NCI-H1694 (cell line): ENCODE data around the gene GREM2.

Source experiments
- DNase-seq: peaks from one replicate; lab custom pipeline; 2025; lab: John Stamatoyannopoulos, UW

The GREM2 gene

DNA sequence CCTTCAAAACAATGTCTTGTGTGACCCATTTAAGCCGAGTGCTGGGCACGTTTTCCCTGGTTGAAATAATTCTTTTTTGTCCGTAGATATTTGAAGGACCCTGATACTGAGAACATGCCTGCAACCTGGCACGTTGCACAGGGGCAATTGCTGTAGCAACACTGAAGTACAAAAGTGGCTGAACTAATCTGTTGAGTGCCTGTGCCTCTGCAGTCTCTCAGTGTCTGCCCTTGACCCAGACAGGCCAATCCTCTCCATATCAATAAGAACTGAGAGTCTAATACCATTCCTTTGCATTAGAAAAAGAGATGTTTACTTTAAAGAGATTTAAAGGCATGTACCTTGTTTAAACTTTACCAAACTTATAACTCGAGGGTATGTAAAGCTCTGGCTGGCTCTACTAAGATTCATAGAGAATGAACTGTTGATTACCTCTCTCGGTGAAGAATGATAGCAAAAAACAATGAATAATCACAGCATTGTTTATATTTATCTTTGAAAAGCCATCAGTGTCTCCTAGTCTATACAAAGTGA lies 2.4 kb downstream of the GREM2 start:
- DNase-seq: no peak

DNA sequence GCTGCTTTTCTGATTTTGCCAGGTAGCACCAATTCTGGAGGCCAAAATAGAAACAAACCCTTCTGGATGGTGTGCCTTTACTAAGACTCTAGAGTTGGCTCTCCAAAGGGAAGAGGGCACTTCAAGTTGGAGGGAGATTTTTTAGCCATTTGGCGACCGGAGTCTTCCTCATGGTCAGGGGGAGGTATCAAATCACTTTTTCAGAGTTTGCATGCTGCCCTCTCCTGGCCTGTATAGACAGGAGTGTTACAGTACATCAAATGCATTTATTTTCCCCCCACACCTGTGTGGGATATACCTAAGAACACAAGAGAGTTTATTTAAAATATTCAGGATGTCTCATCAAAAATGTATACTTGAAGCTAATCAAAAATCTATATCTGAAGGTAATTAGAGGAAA lies 3.2 kb downstream of the GREM2 start:
- DNase-seq: no peak

DNA sequence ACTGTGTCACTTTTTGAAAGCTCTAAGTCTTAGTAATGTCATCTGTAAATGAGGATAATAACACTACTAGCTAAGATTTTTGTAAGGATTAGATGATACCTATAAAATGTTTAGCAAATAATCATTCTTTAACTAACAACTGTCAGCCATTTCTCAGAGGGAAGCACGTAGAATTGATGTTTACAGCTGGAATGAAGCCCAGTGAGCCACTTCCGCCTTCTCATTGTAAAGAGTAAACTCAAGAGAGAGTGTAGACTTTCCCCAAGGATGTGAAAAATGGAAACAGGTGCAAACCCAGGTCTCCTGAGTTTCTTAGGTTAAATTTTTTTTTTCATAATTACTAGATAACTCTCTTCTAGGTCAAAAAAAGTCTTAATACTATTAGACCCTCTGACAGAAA lies 4.9 kb downstream of the GREM2 start:
- DNase-seq: no peak

DNA sequence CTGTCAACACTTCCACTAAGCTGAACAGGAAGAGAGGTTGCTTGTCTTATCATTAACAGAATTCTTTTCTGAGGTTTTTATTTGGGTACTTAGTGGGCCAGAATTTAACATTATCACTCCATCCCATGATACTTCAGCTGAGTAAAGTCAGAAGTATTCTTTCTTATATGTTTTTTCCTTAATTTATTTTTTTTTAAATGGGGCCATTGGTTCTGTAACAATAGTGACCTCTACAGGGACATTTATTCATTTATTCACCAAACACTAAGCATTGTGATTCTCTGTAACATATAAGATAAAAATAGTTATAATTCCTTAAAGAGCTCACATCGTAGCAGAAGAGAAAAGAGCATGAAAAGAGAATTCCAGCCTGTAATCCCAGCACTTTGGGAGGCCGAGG lies 9.8 kb downstream of the GREM2 start:
- DNase-seq: no peak

DNA sequence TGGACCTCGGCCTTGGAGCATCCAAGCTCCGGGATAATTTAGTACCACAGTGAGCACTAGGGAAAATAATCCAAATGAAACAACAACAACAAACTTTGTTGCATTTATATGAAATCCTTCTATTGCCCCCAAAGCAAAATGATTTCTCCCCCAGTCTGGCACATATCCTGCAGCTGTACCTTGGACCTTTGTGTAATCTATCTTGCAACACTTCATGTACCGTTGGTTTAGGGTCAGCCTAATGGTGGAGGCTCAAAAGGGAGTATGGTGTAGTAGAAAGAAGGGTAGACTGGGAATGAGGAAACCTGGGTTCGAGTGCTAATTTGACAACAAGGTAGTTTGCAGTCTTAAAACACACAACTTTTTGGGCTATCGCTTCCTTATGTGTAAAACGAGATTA lies 12.1 kb downstream of the GREM2 start:
- DNase-seq: no peak

DNA sequence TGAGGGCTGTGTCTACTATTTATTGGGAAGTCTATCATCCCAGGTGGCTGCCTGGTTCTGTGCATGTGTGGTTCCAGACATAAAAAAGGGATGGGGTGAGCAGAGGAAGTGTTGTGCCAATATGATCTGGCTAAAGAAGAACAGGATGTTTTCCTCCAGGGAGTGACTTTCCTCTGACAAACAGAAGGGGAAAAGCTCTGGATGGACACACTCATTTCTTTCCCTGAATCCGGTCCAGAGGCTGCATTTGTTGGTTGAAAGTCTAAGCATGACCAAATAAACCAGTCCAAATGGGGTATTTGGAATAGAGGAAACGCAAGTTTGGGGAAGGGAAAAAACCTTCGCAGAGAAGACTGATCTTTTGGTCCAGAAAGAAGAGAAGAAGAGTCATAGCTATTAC lies 12.7 kb downstream of the GREM2 start:
- DNase-seq: no peak

DNA sequence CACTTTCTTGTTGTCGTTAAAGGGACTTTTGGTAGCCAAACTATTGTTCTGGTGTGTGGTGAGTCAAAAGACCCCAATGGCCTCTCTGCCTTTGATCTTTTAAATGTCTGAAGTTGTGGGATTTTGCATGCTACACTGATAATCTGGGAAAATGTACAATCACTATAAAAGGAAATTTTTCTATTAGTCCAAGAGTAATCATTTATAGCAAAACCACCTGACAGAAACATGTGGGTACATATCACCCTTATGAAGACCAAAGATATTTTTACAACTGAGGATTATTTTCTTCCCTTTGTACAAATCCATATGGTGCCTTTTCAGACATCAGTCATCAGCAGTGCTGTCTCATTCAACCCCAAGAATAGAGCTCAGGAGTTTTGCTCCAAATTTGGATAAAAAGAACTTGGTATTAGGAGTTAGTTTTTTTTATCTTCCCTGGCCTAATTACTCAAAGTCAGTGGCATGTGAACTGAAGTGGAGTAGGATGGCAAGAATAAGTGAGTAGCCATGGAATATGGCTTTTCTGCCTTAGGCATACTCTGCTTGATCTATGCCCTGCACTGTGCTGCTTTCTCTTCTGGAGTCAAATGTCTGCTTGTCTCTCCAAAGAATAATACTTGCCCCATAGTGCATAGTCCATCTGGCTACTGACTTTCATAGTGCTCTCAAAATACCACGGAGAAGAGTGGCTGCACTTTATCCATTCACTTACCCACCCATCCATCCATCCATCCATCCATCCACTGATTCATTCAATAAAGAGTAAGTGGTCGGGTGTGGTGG lies 13.5 kb downstream of the GREM2 start:
- DNase-seq: no peak

DNA sequence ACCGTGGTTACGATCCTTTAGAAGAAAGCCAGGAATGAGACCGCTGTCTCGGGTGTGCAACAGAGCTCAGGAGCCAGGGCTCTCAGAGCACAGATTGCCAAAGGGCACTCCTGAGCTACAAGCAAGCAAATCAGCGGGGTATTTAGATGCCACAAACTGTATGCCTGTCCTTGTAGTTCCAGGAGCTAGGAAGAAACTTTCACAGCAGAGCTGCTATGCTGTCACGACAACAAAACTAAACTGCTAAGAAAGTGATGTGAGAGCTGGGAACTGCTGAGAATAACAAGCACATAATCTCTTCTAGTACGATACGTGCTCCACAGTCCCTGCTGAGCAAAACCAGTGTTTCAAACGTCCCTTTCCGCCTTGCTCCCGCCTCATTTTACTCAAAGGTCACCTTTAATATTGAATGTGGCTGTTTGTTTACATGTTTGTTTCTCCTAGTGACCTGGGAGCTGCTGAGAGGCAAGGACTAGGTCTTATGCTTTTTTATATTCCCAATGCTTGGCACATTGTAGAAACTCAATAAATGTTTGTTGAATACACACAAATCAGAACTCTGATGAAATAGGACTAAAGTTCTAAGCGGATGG lies 14.7 kb downstream of the GREM2 start:
- no peak for DNase-seq

DNA sequence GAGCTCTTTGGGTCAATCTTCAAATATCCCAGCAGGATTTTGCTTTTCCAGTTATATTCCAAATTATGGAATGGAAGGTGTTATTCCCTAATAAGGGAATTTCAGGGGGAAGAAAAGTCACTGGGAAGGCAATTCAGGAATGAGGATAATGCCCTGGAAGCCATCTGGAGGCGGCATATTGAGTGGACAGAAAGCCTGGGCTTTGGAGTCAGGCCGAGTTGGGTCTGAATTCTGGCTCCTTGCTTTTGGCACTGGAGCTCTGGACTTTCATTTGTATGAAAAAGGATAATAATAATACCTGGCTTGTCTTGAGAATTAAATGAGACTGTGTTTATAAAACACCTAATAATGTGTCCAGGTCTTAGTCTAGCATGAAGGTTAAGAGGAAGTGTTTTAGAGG lies 16.5 kb downstream of the GREM2 start:
- DNase-seq: no peak

DNA sequence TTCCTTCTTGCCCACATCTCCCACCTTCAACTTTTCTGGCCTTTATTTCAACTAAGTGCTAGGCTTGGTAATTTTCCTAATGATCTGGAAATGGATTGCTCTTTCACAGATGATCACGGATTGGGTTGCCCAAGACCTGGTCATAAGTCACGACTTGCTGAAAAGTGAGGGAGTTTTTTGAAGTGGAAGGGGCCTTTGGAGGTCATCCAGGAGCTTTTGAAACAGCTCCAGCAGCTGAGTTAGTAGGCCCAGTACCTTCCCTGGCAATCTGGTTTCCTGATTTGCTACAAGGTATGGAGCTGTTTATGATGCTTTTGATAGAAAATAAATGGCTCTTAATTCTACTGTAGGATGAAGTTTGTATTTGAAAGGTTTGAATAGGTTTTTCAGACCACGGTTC lies 20.4 kb downstream of the GREM2 start:
- no peak for DNase-seq

DNA sequence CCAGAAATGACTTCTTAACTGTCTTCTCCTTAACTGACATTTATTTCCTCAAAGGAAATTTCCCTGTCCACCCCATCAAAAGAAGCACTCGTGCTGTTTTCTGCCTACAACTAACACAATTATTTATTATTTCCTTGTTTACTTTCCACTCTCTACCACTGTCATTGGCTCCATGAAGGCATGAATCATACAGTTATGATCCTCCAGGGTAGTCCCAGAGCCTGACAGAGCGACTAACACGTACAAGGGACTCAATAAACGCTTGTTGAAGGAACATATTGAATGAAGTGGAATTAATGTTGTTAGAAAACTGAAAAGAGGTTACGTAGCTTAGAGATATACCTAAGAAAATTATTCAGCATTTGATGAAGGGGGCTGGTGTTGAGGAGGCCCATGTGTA lies 20.9 kb downstream of the GREM2 start:
- no peak for DNase-seq

DNA sequence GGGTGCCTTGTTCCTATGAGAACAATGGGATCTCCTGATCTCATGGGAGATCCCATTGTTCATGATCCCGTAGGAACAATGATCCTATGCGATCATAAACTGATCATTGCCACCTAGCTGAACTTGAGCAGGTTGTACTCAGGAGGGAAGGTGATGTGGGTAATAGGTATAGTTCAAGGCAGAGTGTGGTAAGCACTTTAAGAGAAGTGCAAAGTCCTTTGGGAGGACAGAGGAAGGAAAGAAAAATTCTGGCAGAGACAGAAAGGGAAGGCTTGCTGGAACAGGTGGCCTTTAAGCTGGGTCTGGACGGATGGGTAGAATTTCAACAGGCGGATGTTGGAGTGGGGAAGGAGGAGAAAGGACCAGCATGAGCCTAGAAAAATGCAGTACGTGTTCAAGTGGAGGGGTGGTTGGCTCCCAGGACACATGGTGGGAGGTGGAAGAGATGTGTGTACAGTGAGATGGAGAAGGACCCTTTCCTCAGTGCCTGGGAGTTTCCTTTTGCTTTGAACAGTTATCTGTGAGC lies 22.3 kb downstream of the GREM2 start:
- no peak for DNase-seq

DNA sequence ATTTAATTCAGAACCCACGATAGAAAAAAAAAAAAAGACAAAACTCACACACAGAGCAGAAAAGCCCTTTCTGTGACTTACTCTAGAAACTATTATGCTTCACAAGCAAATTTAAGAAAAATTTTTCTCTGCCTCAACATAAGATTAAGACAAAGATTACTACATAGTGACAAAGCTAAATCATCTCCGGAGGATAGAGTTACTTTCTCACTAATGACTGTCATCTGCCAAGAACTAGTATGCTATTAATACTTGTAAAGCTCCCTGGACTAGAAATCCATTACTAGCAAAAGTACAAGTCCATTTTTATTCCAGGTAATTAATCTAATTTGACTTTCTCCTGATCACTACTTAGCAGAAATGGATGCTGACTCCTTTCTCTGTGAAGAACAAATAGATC lies 25.9 kb downstream of the GREM2 start:
- no peak for DNase-seq

DNA sequence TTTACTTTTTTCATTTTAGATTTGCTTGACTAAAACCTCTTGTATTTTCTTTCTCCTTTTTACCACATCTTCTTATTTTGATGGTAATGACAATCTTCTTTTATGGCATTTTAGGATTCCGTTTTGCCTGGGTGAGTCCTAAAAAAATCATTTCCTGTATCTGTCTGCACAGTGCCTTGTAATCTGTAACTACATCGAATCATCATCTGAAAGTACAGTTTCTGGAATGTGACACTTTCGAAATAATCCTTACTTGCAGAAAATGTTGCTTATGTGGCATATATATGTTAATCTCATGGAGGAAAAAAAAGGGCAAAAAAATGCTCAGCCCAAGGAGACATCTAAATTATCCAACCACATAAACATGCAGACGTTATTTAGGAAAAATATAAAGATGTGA lies 29.0 kb downstream of the GREM2 start:
- DNase-seq: no peak

DNA sequence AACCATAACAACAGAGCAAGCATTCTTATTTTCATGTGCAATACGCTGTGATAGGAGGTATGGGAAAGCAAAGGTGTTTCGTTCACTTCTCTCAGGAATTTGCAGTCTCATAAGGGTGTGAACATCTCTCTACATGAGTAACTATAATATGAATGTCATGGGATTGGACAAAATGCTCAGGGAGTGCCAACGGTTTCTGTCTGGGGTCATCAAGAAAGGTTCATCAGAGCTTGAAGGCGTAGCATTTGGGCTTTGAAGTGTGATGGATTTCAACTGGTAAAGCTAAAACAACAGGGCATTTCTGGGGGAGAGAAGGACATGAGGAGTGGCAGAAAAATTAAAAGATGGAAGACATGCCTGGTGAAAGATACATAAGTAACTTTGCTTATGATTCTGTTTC lies 32.4 kb downstream of the GREM2 start:
- no peak for DNase-seq

DNA sequence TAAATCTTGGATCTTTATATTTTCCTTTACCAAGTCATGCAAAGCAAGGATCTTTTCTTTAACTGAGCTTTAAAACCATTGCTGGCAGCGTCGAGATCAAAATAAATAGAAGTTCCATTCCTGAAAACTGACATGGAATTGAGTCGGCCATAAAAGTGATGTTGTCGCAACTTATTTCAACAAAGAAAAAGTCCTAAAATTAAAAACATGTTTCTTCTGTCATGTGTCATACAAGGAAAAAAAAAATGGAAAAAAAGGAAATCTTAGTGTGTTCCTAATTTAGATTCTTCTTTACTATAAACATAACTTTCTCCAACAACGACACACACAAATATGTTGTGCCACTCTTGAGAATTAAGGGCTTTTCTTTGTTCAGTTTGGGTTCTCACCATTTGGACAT lies 34.9 kb downstream of the GREM2 start:
- DNase-seq: no peak

DNA sequence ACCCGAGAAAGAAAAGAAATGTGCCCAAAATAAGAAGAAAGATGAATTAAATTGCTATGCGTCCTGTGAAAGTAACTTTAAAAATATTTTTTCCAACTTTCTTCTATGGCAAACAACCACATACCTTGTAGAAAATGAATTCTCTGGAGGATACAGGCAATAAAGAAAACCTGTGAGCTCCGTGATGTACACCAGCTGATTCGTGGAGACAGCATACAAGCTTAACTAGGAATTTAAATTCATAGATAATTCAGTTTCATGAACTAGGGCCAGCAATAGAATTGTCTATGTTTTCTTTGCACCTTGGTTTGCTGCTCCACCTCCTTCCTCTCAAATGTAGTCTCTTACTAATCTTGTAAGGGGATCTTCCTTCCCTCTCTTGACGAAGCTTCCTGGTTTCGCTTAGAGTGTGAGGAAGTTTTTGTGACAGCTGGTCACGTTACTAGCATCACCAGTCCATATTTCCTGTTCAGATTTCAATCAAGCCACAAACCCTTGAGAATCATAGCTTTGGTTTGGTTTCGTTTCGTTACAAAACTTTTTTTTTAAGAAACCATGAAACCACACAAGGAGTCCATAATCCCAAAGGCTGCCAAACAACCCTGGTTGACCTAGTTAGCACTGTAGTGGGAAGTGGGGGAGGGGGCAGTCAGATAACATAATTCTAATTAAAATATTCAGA lies 35.8 kb downstream of the GREM2 start:
- DNase-seq: no peak

DNA sequence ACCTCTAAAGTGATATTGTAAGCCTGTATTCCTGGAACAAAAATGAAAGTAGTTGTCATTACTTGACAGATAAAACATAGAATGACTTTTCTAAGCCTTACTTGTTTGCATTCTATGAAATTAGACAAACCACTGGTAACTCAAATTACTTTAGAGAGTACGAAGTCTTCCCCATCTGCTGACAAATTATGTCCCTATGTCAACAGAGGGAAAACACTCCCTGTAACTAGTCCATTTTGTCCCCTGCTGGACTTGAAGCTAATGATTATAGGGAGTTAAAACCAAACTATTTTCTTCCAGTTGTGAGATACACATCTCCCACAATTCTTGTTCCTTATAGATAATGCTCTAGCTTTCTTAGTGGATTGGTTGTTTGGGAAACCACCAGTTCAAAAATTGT lies 39.6 kb downstream of the GREM2 start:
- no peak for DNase-seq

DNA sequence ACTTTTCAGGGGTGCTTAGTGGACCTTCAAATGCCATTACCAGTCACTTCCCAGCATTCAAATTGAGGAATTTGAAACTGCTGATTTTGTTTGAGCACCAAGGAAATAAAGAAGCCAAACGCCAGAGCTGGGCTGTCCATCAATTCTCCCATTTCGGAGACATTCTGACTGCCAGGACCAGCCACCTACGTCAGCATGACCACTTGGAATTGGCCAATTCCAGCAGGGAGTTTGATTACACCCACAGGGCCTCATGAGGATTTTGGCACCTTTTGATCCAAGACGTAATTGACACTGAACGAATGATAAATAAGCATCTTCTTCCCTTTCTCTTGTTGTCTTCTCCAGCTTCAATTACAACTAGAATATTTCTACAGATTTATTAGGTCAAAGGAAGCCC lies 40.2 kb downstream of the GREM2 start:
- DNase-seq: no peak

DNA sequence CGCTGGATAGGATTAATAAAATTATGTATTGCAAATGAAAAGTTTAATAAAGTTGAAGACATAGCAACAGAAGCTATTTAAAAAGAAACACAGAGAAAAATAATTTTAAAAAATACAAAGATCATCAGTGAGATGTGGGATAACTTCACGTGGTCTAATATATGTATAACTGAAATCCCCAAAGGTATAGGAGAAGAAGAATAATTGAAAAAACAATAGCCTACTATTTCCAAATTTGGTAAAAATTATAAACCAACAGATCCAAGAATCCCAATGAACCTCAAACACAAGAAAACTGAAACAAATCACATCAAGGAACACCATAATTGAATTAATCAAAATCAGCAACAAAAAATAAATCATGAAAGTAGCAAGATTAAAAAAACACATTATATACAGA lies 44.9 kb downstream of the GREM2 start:
- DNase-seq: no peak

DNA sequence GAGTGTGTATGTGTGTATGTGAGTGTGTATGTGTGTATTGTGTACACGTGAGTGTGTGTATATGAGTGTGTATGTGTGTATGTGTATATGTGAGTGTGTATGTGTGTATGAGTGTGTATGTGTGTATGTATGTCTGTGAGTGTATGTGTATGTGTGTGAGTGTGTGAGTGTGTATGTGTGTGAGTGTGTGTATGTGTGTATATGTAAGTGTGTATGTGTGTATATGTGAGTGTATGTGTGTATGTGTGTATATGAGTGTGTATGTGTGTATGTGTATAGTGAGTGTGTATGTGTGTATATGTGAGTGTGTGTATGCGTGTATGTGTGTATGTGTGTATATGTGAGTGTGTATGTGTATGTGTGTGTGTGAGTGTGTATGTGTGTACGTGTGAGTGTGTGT lies 49.2 kb downstream of the GREM2 start:
- DNase-seq: no peak

DNA sequence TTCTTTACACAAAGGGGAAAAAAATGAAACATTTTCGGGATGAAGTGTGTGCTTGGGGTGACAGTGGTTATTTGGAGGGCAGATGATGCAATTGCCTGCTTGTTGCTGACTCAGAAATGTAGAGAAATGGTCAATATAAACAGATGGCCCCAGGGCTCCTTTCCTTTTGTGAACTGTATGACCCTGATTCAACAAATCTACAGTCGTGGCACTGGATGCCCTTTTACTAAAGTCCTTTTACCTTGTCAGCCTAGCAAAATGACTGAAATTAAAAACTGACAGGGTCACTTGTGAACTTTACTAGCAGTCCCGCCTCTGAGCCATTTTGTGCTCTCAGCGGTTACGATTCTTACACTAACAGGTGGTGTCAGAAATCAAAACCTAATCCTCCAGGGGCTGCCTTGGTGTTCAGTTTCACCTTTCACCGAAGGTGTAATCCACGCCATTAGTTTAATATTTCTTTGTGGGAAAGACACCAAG lies 49.8 kb downstream of the GREM2 start:
- DNase-seq: no peak

DNA sequence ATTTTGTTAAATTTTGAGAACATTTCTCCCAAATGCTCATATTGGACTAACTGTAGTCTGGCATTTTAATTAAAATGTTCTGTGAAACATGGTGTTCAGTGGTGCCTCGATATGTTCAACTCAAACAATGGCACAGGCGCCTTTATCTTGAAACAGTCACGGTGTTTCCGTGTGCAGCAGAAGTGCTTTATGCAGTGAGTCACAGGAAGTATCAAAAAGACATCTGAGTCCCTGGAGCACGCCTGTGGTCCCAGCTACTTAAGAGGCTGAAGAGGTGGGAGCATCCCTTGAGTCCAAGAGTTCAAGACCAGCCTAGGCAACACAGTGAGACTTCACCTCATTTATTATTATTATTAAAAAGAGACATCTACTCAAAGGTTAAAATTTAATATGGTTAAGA lies 52.2 kb downstream of the GREM2 start:
- DNase-seq: no peak
